ENCODE measurements around the gene LRMDA. TPM values are rescaled to one million over a fixed set of nuclear protein-coding genes. Genes with fewer than 3 reads are reported as not detected.

LRMDA gene
- total RNA-seq, 1 donor from 2014 or later: 0.96 TPM

- Histone ChIP-seq H3K4me3 (peak overlapping the region in 1 of 2 donors; percentile 15), H3K27ac (peak overlapping the region; percentile 27 to 58), H3K27me3 (no peaks in the 10 kb centered on the region), H3K9me3 (no peaks in the 10 kb centered on the region), H3K36me3 (no peaks in the 10 kb centered on the region), H3K4me1 (peaks cover 0 to 19% of the 10 kb centered on the region in 2 donors)
- intact Hi-C loops (cut with DNase I): no loop called here
- no peak for DNase-seq (ENCODE audit: low spot score in 2 of 2)
- TF ChIP-seq CTCF (IDR thresholded peaks at IDR 0.05): no peak
Measured at GRCh38 chr10:76150876-76151288, 719.5 kb downstream of the LRMDA start.

DNA sequence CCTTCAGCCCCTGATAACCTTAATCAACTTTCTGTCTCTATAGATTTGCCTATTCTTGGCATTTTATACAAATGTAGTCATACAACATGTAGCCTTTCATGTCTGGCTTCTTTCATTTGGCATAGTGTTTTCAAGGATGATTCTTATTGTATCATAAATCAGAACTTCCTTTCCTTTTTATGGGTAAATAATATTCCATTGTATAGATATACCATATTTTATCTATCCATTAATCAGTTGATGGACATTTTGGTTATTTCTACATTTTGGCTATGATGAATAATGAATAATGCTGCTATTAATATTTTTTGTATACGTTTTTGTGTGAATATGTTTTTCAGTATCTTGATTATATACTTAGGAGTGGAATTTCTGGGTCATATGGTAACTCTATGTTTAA lies 720.8 kb downstream of the LRMDA start:
- no peak overlapping the region for H3K27ac ChIP-seq
- no peak overlapping the region for H3K4me3 ChIP-seq
- TF ChIP-seq CTCF (IDR thresholded peaks at IDR 0.05): no peak
- no peaks in the 10 kb centered on the region for H3K9me3 ChIP-seq
- H3K27me3 ChIP-seq: no peaks in the 10 kb centered on the region
- no peaks in the 10 kb centered on the region for H3K36me3 ChIP-seq
- intact Hi-C loops (cut with DNase I): no loop called here
- peaks cover 0 to 19% of the 10 kb centered on the region in 2 donors for H3K4me1 ChIP-seq
- DNase-seq (ENCODE audit: low spot score in 2 of 2): no peak

GRCh38 chr10:76155961-76156360 lies 724.5 kb downstream of the LRMDA start:
- no peaks in the 10 kb centered on the region for H3K27me3 ChIP-seq
- no peak overlapping the region for H3K4me3 ChIP-seq
- H3K4me1 ChIP-seq: no peaks in the 10 kb centered on the region
- H3K27ac ChIP-seq: no peak overlapping the region
- no peak for DNase-seq (ENCODE audit: low spot score in 2 of 2)
- intact Hi-C loops (cut with DNase I): no loop called here
- H3K9me3 ChIP-seq: no peaks in the 10 kb centered on the region
- no peaks in the 10 kb centered on the region for H3K36me3 ChIP-seq
- no peak for TF ChIP-seq CTCF (IDR thresholded peaks at IDR 0.05)

- no peak for TF ChIP-seq CTCF (IDR thresholded peaks at IDR 0.05)
- no peaks in the 10 kb centered on the region for H3K36me3 ChIP-seq
- no peaks in the 10 kb centered on the region for H3K27me3 ChIP-seq
- no peaks in the 10 kb centered on the region for H3K9me3 ChIP-seq
- DNase-seq (ENCODE audit: low spot score in 2 of 2): no peak
- no peaks in the 10 kb centered on the region for H3K4me1 ChIP-seq
- intact Hi-C loops (cut with DNase I): no loop called here
- H3K4me3 ChIP-seq: no peak overlapping the region
- no peak overlapping the region for H3K27ac ChIP-seq
Measured at GRCh38 chr10:76160446-76161300, 729.2 kb downstream of the LRMDA start.

GRCh38 chr10:76161301-76161582 lies 729.8 kb downstream of the LRMDA start:
- no peak for TF ChIP-seq CTCF (IDR thresholded peaks at IDR 0.05)
- no peaks in the 10 kb centered on the region for H3K36me3 ChIP-seq
- intact Hi-C loops (cut with DNase I): no loop called here
- no peak overlapping the region for H3K4me3 ChIP-seq
- H3K27ac ChIP-seq: no peak overlapping the region
- H3K9me3 ChIP-seq: no peaks in the 10 kb centered on the region
- no peaks in the 10 kb centered on the region for H3K27me3 ChIP-seq
- DNase-seq (ENCODE audit: low spot score in 2 of 2): no peak
- H3K4me1 ChIP-seq: no peaks in the 10 kb centered on the region

Measured in ascending aorta (tissue), 2 donors.